Measurements from ENCODE around the gene RND3. TPM values are rescaled to one million over a fixed set of nuclear protein-coding genes. Genes with fewer than 3 reads are reported as not detected.

RND3 gene
- total and polyA plus RNA-seq, 2 experiments from 2014 or later: 3.3 to 4.2 TPM

GRCh38 chr2:150473767-150474166, 13.7 kb downstream of the RND3 start:
- Histone ChIP-seq H3K4me3 (no peak overlapping the region), H3K27ac (no peak overlapping the region), H3K36me3 (no peaks in the 10 kb centered on the region), H3K4me1 (ENCODE audit: low read depth) (peaks cover 5% of the 10 kb centered on the region), H3K27me3 (no peaks in the 10 kb centered on the region), H3K9me3 (ENCODE audit: low read depth) (no peaks in the 10 kb centered on the region)
- no peak for TF ChIP-seq CTCF (IDR thresholded peaks at IDR 0.05; ENCODE audit: low read depth, low read length)
- no peak for DNase-seq (ENCODE audit: low read depth in 1 of 2, low spot score in 1 of 2)

- H3K9me3 ChIP-seq (ENCODE audit: low read depth): no peaks in the 10 kb centered on the region
- no peak overlapping the region for H3K4me3 ChIP-seq
- H3K27me3 ChIP-seq: no peaks in the 10 kb centered on the region
- H3K36me3 ChIP-seq: no peaks in the 10 kb centered on the region
- no peaks in the 10 kb centered on the region for H3K4me1 ChIP-seq (ENCODE audit: low read depth)
- TF ChIP-seq CTCF (IDR thresholded peaks at IDR 0.05; ENCODE audit: low read depth, low read length): no peak
- DNase-seq (ENCODE audit: low read depth in 1 of 2, low spot score in 1 of 2): peak in 1 of 2 donors; percentile 70
- no peak overlapping the region for H3K27ac ChIP-seq
These were observed 15.0 kb downstream of the RND3 start for GRCh38 chr2:150472511-150472899.

DNA sequence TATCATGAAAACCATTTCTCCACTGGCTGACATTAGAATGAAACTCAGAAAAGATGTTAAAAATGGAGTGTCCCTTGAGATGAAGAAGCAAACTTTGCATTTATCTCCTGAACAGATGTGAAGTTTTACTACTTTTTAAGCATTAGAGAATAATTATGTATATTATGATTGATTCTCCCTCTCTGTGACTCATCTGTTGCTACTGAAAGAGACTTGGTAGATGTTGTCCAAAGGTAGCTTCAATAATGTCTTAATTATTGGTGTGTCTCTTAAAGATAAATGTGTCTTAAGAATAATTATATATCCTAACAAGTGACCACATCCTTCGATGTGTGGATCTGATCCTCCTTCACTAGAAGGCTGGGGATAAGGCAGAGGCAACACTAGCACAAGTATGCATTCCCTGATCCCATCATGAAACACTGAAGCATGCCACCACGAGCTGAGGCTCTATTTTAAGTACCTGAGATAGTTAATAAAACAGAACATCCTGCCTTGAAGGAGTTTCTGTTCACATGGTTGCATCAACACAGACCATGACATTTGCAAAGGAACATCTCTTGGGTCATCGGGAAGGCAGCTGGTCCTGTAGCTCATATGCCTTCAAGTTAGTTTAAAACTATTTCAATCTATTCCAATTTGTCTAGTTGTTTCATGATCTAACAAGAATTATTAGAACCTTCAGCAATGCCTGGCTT, 15.5 kb downstream of the RND3 start:
- DNase-seq (ENCODE audit: low read depth in 1 of 2, low spot score in 1 of 2): no peak
- Histone ChIP-seq H3K36me3 (no peaks in the 10 kb centered on the region), H3K4me3 (no peak overlapping the region), H3K27me3 (no peaks in the 10 kb centered on the region), H3K27ac (no peak overlapping the region), H3K4me1 (ENCODE audit: low read depth) (no peaks in the 10 kb centered on the region), H3K9me3 (ENCODE audit: low read depth) (no peaks in the 10 kb centered on the region)
- no peak for TF ChIP-seq CTCF (IDR thresholded peaks at IDR 0.05; ENCODE audit: low read depth, low read length)

DNA sequence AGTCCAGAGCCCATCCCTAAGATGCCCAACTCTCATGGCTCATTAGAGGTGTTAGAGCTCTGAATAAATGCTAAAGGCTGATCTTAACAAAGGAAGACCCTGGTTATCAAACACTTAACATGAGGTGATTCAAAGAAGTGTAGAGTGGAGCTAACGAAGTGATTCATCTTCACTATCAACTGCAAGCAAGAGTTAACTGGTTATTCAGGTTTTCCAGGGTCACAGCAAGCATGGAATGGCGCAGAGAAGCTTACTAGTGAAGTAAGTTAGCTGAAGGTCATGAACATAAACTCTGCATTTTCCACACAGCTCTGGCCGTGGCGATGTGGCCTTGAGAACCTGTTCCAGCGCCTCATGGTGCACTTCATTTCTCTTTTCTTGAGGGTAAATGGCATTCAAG, 17.0 kb downstream of the RND3 start:
- H3K27ac ChIP-seq: no peak overlapping the region
- H3K4me3 ChIP-seq: no peak overlapping the region
- no peaks in the 10 kb centered on the region for H3K27me3 ChIP-seq
- H3K36me3 ChIP-seq: no peaks in the 10 kb centered on the region
- TF ChIP-seq CTCF (IDR thresholded peaks at IDR 0.05; ENCODE audit: low read depth, low read length): no peak
- H3K9me3 ChIP-seq (ENCODE audit: low read depth): no peaks in the 10 kb centered on the region
- DNase-seq (ENCODE audit: low read depth in 1 of 2, low spot score in 1 of 2): no peak
- no peaks in the 10 kb centered on the region for H3K4me1 ChIP-seq (ENCODE audit: low read depth)

DNA sequence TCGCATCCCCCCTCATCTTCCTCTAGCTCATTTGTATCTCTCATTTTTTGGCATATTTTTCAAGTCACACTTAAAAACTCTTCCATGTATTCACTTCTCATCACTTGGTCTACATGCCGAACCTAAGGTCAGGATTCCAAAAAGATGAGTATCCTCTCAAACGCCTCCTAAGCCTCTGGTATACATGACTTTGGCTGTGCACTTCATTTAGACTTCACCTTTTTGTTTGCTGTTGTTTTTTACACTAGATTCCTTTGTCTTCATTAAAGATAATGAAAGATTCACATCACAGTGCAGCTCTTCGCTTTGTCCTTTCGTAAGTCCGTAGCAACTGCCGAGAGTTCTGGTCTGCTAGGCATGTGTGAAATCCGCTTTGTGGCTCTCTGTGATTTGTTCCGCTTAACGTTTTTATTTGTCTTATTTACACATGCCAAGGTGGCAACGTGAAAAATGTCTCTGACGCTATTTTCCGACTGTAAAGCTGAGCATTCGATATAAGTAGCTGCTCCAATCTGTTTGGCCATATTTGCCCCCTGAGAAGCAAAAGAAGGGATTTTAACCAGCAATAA, 17.7 kb downstream of the RND3 start:
- no peaks in the 10 kb centered on the region for H3K4me1 ChIP-seq (ENCODE audit: low read depth)
- TF ChIP-seq CTCF (IDR thresholded peaks at IDR 0.05; ENCODE audit: low read depth, low read length): no peak
- DNase-seq (ENCODE audit: low read depth in 1 of 2, low spot score in 1 of 2): no peak
- no peak overlapping the region for H3K4me3 ChIP-seq
- no peak overlapping the region for H3K27ac ChIP-seq
- no peaks in the 10 kb centered on the region for H3K27me3 ChIP-seq
- H3K36me3 ChIP-seq: no peaks in the 10 kb centered on the region
- no peaks in the 10 kb centered on the region for H3K9me3 ChIP-seq (ENCODE audit: low read depth)

Measured in cardiac muscle cell (in vitro differentiated cells and primary cell).